Suprapubic skin (tissue), 4 donors: ENCODE data around the gene SMR3A.

Source experiments
- POLR2A ChIP-seq, 2 donors: fragments of 450-650 bp; IDR thresholded peaks; one replicate each; pipeline ENCODE4 v1.6.1; 2017; ENCODE audit warnings: antibody characterized with exemption in 2 of 2, mild to moderate bottlenecking in 2 of 2, moderate library complexity in 2 of 2
- POLR2AphosphoS5 ChIP-seq, 3 donors: sonication (generic); formaldehyde crosslinking; IDR thresholded peaks; one replicate each; pipeline ENCODE4 v1.6.1; 2017; ENCODE audit warnings: antibody characterized with exemption in 3 of 3
- TF ChIP-seq, protein P1 (sequence below), 2 donors: fragments of 200-600 bp in 1 of 2; fragments of 450-650 bp in 1 of 2; sonication (generic) in 1 of 2; IDR thresholded peaks; one replicate each; pipeline ENCODE4 v1.5.1; 2016 to 2019; ENCODE audit warnings: antibody characterized with exemption in 2 of 2, mild to moderate bottlenecking in 1 of 2, moderate library complexity in 1 of 2

DNA sequence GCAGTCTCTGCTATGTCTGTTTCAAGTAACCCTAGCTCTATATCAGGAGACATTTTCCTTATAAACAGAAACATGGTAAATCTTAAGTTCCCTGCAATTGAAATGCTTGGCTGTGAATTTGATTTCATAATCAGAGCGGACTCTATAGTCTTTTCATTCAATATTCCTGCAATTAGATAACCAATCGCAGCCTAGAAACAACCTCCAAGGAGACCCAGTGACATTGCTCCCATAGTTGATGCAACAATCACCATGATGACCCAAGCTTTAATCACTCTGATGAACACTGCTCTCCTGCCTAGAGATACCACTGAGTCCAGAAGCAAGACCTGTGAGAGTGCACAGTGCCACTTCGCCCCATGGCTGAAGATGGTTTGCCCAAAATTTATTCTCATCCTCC is 25.9 kb upstream of the SMR3A start, which contains the start of gene CABS1:
- TF ChIP-seq POLR2A (IDR thresholded peaks at IDR 0.05) = no peak
- TF ChIP-seq, protein P1, sequence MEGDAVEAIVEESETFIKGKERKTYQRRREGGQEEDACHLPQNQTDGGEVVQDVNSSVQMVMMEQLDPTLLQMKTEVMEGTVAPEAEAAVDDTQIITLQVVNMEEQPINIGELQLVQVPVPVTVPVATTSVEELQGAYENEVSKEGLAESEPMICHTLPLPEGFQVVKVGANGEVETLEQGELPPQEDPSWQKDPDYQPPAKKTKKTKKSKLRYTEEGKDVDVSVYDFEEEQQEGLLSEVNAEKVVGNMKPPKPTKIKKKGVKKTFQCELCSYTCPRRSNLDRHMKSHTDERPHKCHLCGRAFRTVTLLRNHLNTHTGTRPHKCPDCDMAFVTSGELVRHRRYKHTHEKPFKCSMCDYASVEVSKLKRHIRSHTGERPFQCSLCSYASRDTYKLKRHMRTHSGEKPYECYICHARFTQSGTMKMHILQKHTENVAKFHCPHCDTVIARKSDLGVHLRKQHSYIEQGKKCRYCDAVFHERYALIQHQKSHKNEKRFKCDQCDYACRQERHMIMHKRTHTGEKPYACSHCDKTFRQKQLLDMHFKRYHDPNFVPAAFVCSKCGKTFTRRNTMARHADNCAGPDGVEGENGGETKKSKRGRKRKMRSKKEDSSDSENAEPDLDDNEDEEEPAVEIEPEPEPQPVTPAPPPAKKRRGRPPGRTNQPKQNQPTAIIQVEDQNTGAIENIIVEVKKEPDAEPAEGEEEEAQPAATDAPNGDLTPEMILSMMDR (IDR thresholded peaks at IDR 0.05) = no peak
- TF ChIP-seq POLR2AphosphoS5 (IDR thresholded peaks at IDR 0.05) = no peak
